Suprapubic skin (tissue), 4 donors: ENCODE measurements around the gene ARHGAP23. TPM values are rescaled to one million over a fixed set of nuclear protein-coding genes. Genes with fewer than 3 reads are reported as not detected.

Experiments
- DNase-seq, 2 donors: peaks; one replicate each; pipeline ENCODE4 v3.0.0-alpha.2; 2019; ENCODE audit warnings: low spot score in 2 of 2
- H3K27ac ChIP-seq: fragments of 200-600 bp; sonication (generic); one replicate; pipeline ENCODE4 v1.5.1; 2019
- H3K27me3 ChIP-seq: fragments of 200-600 bp; sonication (generic); one replicate; pipeline ENCODE4 v1.5.1; 2019
- H3K36me3 ChIP-seq: fragments of 200-600 bp; sonication (generic); one replicate; pipeline ENCODE4 v1.5.1; 2019
- H3K4me1 ChIP-seq: fragments of 200-600 bp; sonication (generic); one replicate; pipeline ENCODE4 v1.5.1; 2019
- H3K4me3 ChIP-seq: fragments of 200-600 bp; sonication (generic); one replicate; pipeline ENCODE4 v1.5.1; 2019; ENCODE audit warnings: mild to moderate bottlenecking
- H3K9me3 ChIP-seq: fragments of 200-600 bp; sonication (generic); one replicate; pipeline ENCODE4 v1.5.1; 2019
- EP300 ChIP-seq: sonication (generic); formaldehyde crosslinking; IDR thresholded peaks from one replicate; pipeline ENCODE4 v1.6.1; 2017; ENCODE audit warnings: antibody characterized with exemption
- POLR2A ChIP-seq, 2 donors: fragments of 450-650 bp; IDR thresholded peaks; one replicate each; pipeline ENCODE4 v1.6.1; 2017; ENCODE audit warnings: antibody characterized with exemption in 2 of 2, mild to moderate bottlenecking in 2 of 2, moderate library complexity in 2 of 2
- POLR2AphosphoS5 ChIP-seq, 3 donors: sonication (generic); formaldehyde crosslinking; IDR thresholded peaks; one replicate each; pipeline ENCODE4 v1.6.1; 2017; ENCODE audit warnings: antibody characterized with exemption in 3 of 3
- WGBS: methylation state at CpG from one replicate; pipeline ENCODE4 v1.1.5; 2018; 5-methylcytosine and 5-hydroxymethylcytosine counted together
- total RNA-seq, 4 donors: library from RNA; depleted of rRNA; stranded (reverse); fragments of >200 nt; gene quantifications; one replicate each; pipeline ENCODE4 v1.1.0, GENCODE V29; 2016
- TF ChIP-seq, protein P1 (sequence below), 2 donors: fragments of 200-600 bp in 1 of 2; fragments of 450-650 bp in 1 of 2; sonication (generic) in 1 of 2; IDR thresholded peaks; one replicate each; pipeline ENCODE4 v1.5.1; 2016 to 2019; ENCODE audit warnings: antibody characterized with exemption in 2 of 2, mild to moderate bottlenecking in 1 of 2, moderate library complexity in 1 of 2

ARHGAP23 gene
- total RNA-seq, 4 donors from 2014 or later: 94.8 to 149 (median 121) TPM

DNA sequence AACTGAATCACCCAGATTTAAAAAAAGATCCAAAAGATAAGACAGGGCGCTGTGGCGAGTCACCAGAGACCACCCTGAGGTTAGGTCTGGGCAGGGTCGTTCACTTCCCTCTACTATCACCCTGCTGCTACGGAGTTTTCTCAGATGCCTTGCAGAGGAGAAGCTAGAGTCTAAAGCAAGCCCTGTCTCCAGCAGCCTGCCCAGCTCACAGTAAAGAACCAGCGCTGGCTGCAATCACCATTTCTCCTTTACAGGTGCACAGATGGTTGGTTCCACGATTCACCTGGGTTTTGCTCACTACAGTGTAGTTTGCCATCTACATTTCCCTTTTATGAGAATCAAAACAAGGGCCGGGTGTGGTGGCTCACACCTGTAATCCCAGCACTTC lies 106.2 kb downstream of the ARHGAP23 start:
- no peaks in the 10 kb centered on the region for H3K36me3 ChIP-seq
- H3K27me3 ChIP-seq: peaks cover 54% of the 10 kb centered on the region
- DNase-seq: no peak
- no peaks in the 10 kb centered on the region for H3K9me3 ChIP-seq
- H3K4me1 ChIP-seq: peaks cover 3% of the 10 kb centered on the region
- H3K27ac ChIP-seq: no peak overlapping the region
- no peak for TF ChIP-seq POLR2A (IDR thresholded peaks at IDR 0.05)
- TF ChIP-seq, protein P1, sequence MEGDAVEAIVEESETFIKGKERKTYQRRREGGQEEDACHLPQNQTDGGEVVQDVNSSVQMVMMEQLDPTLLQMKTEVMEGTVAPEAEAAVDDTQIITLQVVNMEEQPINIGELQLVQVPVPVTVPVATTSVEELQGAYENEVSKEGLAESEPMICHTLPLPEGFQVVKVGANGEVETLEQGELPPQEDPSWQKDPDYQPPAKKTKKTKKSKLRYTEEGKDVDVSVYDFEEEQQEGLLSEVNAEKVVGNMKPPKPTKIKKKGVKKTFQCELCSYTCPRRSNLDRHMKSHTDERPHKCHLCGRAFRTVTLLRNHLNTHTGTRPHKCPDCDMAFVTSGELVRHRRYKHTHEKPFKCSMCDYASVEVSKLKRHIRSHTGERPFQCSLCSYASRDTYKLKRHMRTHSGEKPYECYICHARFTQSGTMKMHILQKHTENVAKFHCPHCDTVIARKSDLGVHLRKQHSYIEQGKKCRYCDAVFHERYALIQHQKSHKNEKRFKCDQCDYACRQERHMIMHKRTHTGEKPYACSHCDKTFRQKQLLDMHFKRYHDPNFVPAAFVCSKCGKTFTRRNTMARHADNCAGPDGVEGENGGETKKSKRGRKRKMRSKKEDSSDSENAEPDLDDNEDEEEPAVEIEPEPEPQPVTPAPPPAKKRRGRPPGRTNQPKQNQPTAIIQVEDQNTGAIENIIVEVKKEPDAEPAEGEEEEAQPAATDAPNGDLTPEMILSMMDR (IDR thresholded peaks at IDR 0.05): no peak
- no peak for TF ChIP-seq POLR2AphosphoS5 (IDR thresholded peaks at IDR 0.05)
- TF ChIP-seq EP300: no peak
- H3K4me3 ChIP-seq: no peak overlapping the region
- 71% methylated on average over 7 of the region's 7 CpGs for WGBS

DNA sequence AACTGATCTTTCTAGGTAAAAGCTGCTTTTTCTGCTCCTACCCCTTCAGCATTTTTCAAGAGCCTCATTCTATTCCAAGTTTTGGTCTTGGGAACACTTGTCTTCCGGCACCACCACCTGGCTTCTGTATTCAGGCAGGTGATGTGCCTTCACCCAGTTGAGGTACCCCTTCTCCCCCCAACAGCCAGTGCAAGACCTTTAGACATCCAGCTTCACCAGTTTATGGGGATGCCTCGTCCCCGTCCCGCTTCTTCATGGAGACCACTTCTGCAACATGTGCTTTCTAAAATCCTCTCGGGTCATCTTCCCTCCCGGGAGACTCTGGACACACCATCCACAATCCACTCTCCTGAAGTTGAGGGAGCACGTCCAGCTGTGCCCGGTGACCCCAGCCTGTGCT lies 107.6 kb downstream of the ARHGAP23 start:
- WGBS: 79% methylated on average over 8 of the region's 8 CpGs
- H3K36me3 ChIP-seq: no peaks in the 10 kb centered on the region
- H3K9me3 ChIP-seq: no peaks in the 10 kb centered on the region
- no peak overlapping the region for H3K4me3 ChIP-seq
- H3K4me1 ChIP-seq: peaks cover under 1% of the 10 kb centered on the region
- TF ChIP-seq EP300: no peak
- TF ChIP-seq, protein P1 (IDR thresholded peaks at IDR 0.05): no peak
- TF ChIP-seq POLR2AphosphoS5 (IDR thresholded peaks at IDR 0.05): no peak
- TF ChIP-seq POLR2A (IDR thresholded peaks at IDR 0.05): no peak
- no peak for DNase-seq
- H3K27ac ChIP-seq: no peak overlapping the region
- H3K27me3 ChIP-seq: peaks cover 40% of the 10 kb centered on the region

DNA sequence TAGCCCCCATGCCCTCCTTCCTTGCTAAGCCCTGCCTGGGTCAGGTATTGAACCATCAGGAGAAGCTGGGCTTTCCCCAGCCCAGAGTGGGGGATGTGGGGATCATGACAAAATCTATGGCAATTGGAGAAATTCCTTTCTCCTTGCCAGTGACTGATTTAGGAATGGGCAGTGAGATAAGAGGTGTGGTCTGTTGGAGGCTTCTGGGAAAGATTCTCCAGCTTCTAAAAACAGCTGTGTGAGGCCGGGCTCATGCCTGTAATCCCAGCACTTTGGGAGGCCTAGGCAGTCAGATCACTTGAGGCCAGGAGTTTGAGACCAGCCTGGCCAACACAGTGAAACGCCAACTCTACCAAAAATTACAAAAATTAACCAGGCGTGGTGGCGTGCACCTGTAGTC lies 108.4 kb downstream of the ARHGAP23 start:
- WGBS: 87% methylated on average over 4 of the region's 4 CpGs
- TF ChIP-seq, protein P1 (IDR thresholded peaks at IDR 0.05): no peak
- TF ChIP-seq POLR2AphosphoS5 (IDR thresholded peaks at IDR 0.05) (no peak), EP300 (no peak), POLR2A (IDR thresholded peaks at IDR 0.05) (no peak)
- Histone ChIP-seq H3K4me3 (no peak overlapping the region), H3K4me1 (no peaks in the 10 kb centered on the region), H3K9me3 (no peaks in the 10 kb centered on the region), H3K27ac (no peak overlapping the region), H3K36me3 (no peaks in the 10 kb centered on the region), H3K27me3 (peaks cover 39% of the 10 kb centered on the region)
- DNase-seq: no peak

DNA sequence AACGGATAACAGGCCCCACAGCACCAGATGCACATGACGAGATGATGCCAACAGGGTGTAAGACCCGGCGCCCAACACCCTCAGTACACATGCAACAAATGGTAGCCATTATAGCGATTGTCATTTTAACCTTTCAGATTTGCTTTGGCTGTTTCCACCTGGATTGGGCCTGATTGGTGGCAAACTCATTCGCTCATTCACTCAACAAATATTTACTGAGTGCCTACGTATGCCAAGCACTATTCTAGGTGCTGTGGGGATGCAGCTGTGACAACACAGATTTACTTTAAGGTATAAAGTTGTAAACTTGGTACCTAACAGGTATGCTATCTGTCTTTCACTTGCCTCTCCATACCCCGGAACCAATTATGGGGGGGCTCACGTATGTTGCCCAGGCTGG lies 110.6 kb downstream of the ARHGAP23 start:
- 87% methylated on average over 8 of the region's 9 CpGs for WGBS
- Histone ChIP-seq H3K27ac (no peak overlapping the region), H3K27me3 (peaks cover 25% of the 10 kb centered on the region), H3K9me3 (no peaks in the 10 kb centered on the region), H3K36me3 (no peaks in the 10 kb centered on the region), H3K4me1 (no peaks in the 10 kb centered on the region), H3K4me3 (no peak overlapping the region)
- no peak for DNase-seq
- TF ChIP-seq EP300 (no peak), POLR2A (IDR thresholded peaks at IDR 0.05) (no peak), POLR2AphosphoS5 (IDR thresholded peaks at IDR 0.05) (no peak)
- TF ChIP-seq, protein P1 (IDR thresholded peaks at IDR 0.05): no peak

DNA sequence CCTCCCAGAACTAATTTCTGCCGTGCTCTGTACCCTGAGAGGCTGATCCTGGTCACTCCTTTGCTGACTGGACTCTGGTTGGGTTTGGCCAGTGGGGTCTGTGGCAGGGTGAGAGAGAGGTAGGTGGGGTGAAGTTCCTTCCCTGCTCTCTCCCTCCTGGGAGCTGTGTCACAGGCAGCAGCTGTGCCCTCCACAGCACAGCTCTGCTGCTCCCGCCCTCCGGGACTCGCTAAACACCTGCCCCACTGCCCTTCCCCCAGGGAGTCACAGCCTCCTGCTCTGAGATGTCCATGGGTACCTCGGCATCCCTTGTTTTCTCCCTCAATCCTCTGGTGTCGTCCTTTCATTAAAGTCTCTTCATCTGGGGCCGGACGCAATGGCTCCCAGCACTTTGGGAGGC lies 111.1 kb downstream of the ARHGAP23 start:
- no peak for TF ChIP-seq POLR2A (IDR thresholded peaks at IDR 0.05)
- no peak for TF ChIP-seq EP300
- no peak for TF ChIP-seq POLR2AphosphoS5 (IDR thresholded peaks at IDR 0.05)
- TF ChIP-seq, protein P1 (IDR thresholded peaks at IDR 0.05): no peak
- DNase-seq: no peak
- Histone ChIP-seq H3K9me3 (no peaks in the 10 kb centered on the region), H3K36me3 (no peaks in the 10 kb centered on the region), H3K4me1 (no peaks in the 10 kb centered on the region), H3K27me3 (peaks cover 21% of the 10 kb centered on the region), H3K27ac (no peak overlapping the region), H3K4me3 (no peak overlapping the region)
- WGBS: 86% methylated on average over 8 of the region's 8 CpGs
